ENCODE measurements around the gene IL1RAPL2. TPM values are rescaled to one million over a fixed set of nuclear protein-coding genes. Genes with fewer than 3 reads are reported as not detected.

Gene IL1RAPL2
- total RNA-seq, 1 donor from 2014 or later = 0.58 TPM

DNA sequence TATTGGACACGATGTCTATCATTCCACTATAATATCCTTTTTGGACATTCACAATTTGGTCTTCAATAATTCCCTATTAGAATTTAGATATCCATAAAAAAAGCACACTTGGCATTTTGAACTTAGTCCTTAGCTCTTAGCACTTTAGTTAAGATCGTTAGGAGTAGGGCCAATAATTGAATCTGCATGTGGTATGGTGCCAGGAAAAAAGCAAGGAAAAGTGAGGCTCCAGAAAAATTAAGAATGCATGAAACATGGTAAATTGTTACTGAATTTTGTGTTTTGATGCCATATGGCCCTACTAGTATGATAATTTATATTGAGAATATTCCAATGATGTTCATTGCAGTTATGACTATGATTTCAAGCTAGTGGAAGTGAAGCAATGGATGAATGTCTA is 708.1 kb downstream of the IL1RAPL2 start:
- no peaks in the 10 kb centered on the region for H3K36me3 Mint-ChIP-seq (ENCODE audit: low read depth)
- H3K27me3 Mint-ChIP-seq (ENCODE audit: low read depth) = no peaks in the 10 kb centered on the region
- TF ChIP-seq, protein P1, sequence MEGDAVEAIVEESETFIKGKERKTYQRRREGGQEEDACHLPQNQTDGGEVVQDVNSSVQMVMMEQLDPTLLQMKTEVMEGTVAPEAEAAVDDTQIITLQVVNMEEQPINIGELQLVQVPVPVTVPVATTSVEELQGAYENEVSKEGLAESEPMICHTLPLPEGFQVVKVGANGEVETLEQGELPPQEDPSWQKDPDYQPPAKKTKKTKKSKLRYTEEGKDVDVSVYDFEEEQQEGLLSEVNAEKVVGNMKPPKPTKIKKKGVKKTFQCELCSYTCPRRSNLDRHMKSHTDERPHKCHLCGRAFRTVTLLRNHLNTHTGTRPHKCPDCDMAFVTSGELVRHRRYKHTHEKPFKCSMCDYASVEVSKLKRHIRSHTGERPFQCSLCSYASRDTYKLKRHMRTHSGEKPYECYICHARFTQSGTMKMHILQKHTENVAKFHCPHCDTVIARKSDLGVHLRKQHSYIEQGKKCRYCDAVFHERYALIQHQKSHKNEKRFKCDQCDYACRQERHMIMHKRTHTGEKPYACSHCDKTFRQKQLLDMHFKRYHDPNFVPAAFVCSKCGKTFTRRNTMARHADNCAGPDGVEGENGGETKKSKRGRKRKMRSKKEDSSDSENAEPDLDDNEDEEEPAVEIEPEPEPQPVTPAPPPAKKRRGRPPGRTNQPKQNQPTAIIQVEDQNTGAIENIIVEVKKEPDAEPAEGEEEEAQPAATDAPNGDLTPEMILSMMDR (conservative IDR thresholded peaks at IDR 0.05) = no peak
- no peak overlapping the region for H3K4me3 Mint-ChIP-seq
- no peak overlapping the region for H3K27ac Mint-ChIP-seq (ENCODE audit: unreplicated experiment)
- peaks cover 2% of the 10 kb centered on the region for H3K9me3 Mint-ChIP-seq
- no peak for DNase-seq (ENCODE audit: low read depth, low spot score)
- H3K4me1 Mint-ChIP-seq = peaks cover 7% of the 10 kb centered on the region

DNA sequence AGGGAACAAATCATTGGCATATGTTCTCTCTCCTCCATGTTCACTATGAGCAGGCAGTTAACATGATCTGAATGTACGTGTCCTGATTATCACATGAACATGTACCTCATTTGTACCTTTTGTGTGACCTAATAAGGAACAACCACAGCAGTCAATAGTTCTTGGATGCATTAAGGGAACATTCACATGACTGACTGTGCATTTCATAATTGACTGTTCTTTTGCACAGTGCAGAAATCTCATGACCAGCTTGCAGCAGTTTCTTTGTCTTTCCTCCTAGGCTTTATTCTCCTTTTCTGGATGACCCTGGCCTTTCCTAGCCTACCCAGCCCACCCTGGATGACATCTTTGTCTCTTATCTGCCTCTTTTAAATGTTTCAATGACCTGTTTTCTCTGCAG is 711.1 kb downstream of the IL1RAPL2 start:
- Mint-ChIP-seq H3K36me3 (ENCODE audit: low read depth) (no peaks in the 10 kb centered on the region), H3K27ac (ENCODE audit: unreplicated experiment) (no peak overlapping the region), H3K4me1 (peaks cover 7% of the 10 kb centered on the region), H3K9me3 (peaks cover 2% of the 10 kb centered on the region), H3K4me3 (no peak overlapping the region), H3K27me3 (ENCODE audit: low read depth) (no peaks in the 10 kb centered on the region)
- no peak for DNase-seq (ENCODE audit: low read depth, low spot score)
- TF ChIP-seq, protein P1 (conservative IDR thresholded peaks at IDR 0.05) = no peak

DNA sequence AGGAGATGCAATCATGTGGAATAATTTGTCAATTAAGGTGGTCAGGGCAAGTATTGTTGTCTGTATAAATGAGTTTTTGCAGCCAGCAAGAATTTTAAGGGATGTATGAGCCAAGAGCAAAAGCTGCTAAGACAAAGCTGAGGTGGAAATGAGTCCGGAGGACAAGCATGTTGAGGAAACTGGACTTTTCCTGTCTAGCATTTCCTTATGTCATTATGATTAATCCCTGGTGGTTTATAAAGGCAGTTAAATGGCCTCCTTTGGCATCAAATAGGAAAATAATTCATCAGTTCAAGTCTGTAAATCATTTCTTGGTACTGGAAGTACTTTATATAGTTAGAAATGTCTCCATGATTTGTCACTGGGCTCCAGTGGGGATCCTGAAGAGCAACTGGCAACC is 716.1 kb downstream of the IL1RAPL2 start:
- Mint-ChIP-seq H3K27me3 (ENCODE audit: low read depth) (no peaks in the 10 kb centered on the region), H3K36me3 (ENCODE audit: low read depth) (no peaks in the 10 kb centered on the region), H3K9me3 (peaks cover 4% of the 10 kb centered on the region), H3K4me1 (peaks cover 7% of the 10 kb centered on the region), H3K27ac (ENCODE audit: unreplicated experiment) (no peak overlapping the region), H3K4me3 (no peak overlapping the region)
- TF ChIP-seq, protein P1 (conservative IDR thresholded peaks at IDR 0.05) = no peak
- DNase-seq (ENCODE audit: low read depth, low spot score) = no peak

GRCh38 chrX:105297041-105297440 is 731.0 kb downstream of the IL1RAPL2 start:
- TF ChIP-seq, protein P1 (conservative IDR thresholded peaks at IDR 0.05) = no peak
- DNase-seq (ENCODE audit: low read depth, low spot score) = no peak
- peaks cover 13% of the 10 kb centered on the region for H3K9me3 Mint-ChIP-seq
- no peaks in the 10 kb centered on the region for H3K27me3 Mint-ChIP-seq (ENCODE audit: low read depth)
- no peak overlapping the region for H3K4me3 Mint-ChIP-seq
- H3K36me3 Mint-ChIP-seq (ENCODE audit: low read depth) = no peaks in the 10 kb centered on the region
- H3K4me1 Mint-ChIP-seq = peaks cover 4% of the 10 kb centered on the region
- H3K27ac Mint-ChIP-seq (ENCODE audit: unreplicated experiment) = no peak overlapping the region

DNA sequence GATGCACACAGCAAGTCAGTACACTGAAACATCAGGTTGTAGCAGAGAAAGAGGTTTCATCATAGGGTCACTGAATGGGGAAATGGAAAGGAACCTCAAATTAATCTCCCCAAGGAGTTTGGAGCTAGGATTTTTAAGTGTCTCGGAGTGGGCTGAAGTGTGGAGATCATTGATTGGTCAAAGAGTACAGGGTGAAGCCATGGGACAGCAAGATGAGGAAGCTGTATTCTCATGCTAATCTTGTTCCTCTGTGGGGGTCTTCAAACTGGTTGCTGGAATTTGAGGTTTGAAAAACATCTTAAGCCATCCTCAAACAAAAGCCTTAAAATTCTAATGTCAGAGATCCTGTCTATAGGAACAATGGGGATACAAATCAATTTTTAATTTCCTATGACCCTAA is 733.3 kb downstream of the IL1RAPL2 start:
- no peaks in the 10 kb centered on the region for H3K27me3 Mint-ChIP-seq (ENCODE audit: low read depth)
- no peaks in the 10 kb centered on the region for H3K36me3 Mint-ChIP-seq (ENCODE audit: low read depth)
- no peak overlapping the region for H3K4me3 Mint-ChIP-seq
- H3K4me1 Mint-ChIP-seq = peaks cover 4% of the 10 kb centered on the region
- H3K27ac Mint-ChIP-seq (ENCODE audit: unreplicated experiment) = no peak overlapping the region
- DNase-seq (ENCODE audit: low read depth, low spot score) = no peak
- TF ChIP-seq, protein P1 (conservative IDR thresholded peaks at IDR 0.05) = no peak
- H3K9me3 Mint-ChIP-seq = peaks cover 16% of the 10 kb centered on the region

DNA sequence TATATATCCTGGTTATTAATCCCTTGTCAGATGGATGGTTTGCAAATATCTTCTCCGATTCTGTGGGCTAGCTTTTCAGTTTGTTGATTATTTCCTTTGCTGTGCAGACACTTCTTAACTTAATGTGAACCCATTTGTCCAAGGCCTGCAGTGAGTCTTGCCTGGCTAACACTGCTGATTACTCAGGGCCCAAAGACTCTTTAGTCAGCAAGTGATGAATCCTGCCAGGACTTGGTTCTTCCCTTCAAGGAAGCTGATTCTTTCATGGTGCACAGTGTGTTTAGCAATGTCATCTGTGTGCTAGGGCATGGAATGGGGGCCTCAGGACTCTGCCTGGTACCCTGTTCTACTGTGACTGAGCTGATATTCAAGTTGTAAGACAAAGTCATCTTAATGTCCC is 736.2 kb downstream of the IL1RAPL2 start:
- Mint-ChIP-seq H3K36me3 (ENCODE audit: low read depth) (no peaks in the 10 kb centered on the region), H3K27me3 (ENCODE audit: low read depth) (no peaks in the 10 kb centered on the region), H3K27ac (ENCODE audit: unreplicated experiment) (no peak overlapping the region), H3K4me3 (no peak overlapping the region), H3K9me3 (peaks cover 16% of the 10 kb centered on the region), H3K4me1 (peaks cover 4% of the 10 kb centered on the region)
- no peak for DNase-seq (ENCODE audit: low read depth, low spot score)
- TF ChIP-seq, protein P1 (conservative IDR thresholded peaks at IDR 0.05) = no peak
